ENCODE measurements around the gene FAM13A.

The FAM13A gene

GRCh38 chr4:88846206-88846790, 210.7 kb downstream of the FAM13A start:
- Histone ChIP-seq H3K27me3 (replicated peaks; ENCODE audit: insufficient read depth, low read length) (no peaks in the 10 kb centered on the region), H4K20me1 (ENCODE audit: insufficient read depth, low read length) (no peaks in the 10 kb centered on the region), H3K27ac (ENCODE audit: low read length) (no peak overlapping the region), H3K9me2 (replicated peaks; ENCODE audit: insufficient read depth, low read length) (no peaks in the 10 kb centered on the region), H3K4me1 (ENCODE audit: low read length) (no peaks in the 10 kb centered on the region), H3K4me2 (ENCODE audit: low read depth, low read length) (no peak overlapping the region), H3K4me3 (ENCODE audit: low read length) (no peak overlapping the region), H3K79me2 (ENCODE audit: low read length) (no peaks in the 10 kb centered on the region), H3F3A (ENCODE audit: insufficient read depth, low read length) (no peaks in the 10 kb centered on the region), H3K36me3 (replicated peaks; ENCODE audit: insufficient read depth, low read length) (no peaks in the 10 kb centered on the region), H3K9ac (ENCODE audit: low read length) (no peak overlapping the region), H2AFZ (ENCODE audit: low read length) (no peak overlapping the region), H3K9me3 (replicated peaks; ENCODE audit: insufficient read depth, low read length) (no peaks in the 10 kb centered on the region)
- DNase-seq: no peak
- no peak for TF ChIP-seq EZH2phosphoT487 (IDR thresholded peaks at IDR 0.05; ENCODE audit: low read length)
- TF ChIP-seq EZH2 (optimal IDR thresholded peaks at IDR 0.05; ENCODE audit: low read depth, low read length): no peak
- no peak for TF ChIP-seq CTCF (IDR thresholded peaks at IDR 0.05; ENCODE audit: low read length)

GRCh38 chr4:88843067-88843685, 213.8 kb downstream of the FAM13A start:
- Histone ChIP-seq H3K79me2 (ENCODE audit: low read length) (no peaks in the 10 kb centered on the region), H3K9me3 (replicated peaks; ENCODE audit: insufficient read depth, low read length) (no peaks in the 10 kb centered on the region), H3K9me2 (replicated peaks; ENCODE audit: insufficient read depth, low read length) (no peaks in the 10 kb centered on the region), H3K4me3 (ENCODE audit: low read length) (no peak overlapping the region), H2AFZ (ENCODE audit: low read length) (no peak overlapping the region), H3K36me3 (replicated peaks; ENCODE audit: insufficient read depth, low read length) (no peaks in the 10 kb centered on the region), H4K20me1 (ENCODE audit: insufficient read depth, low read length) (no peaks in the 10 kb centered on the region), H3K4me2 (ENCODE audit: low read depth, low read length) (no peak overlapping the region), H3F3A (ENCODE audit: insufficient read depth, low read length) (no peaks in the 10 kb centered on the region), H3K27me3 (replicated peaks; ENCODE audit: insufficient read depth, low read length) (no peaks in the 10 kb centered on the region), H3K9ac (ENCODE audit: low read length) (no peak overlapping the region), H3K27ac (ENCODE audit: low read length) (no peak overlapping the region), H3K4me1 (ENCODE audit: low read length) (no peaks in the 10 kb centered on the region)
- no peak for TF ChIP-seq CTCF (IDR thresholded peaks at IDR 0.05; ENCODE audit: low read length)
- no peak for TF ChIP-seq EZH2 (optimal IDR thresholded peaks at IDR 0.05; ENCODE audit: low read depth, low read length)
- no peak for TF ChIP-seq EZH2phosphoT487 (IDR thresholded peaks at IDR 0.05; ENCODE audit: low read length)
- no peak for DNase-seq

DNA sequence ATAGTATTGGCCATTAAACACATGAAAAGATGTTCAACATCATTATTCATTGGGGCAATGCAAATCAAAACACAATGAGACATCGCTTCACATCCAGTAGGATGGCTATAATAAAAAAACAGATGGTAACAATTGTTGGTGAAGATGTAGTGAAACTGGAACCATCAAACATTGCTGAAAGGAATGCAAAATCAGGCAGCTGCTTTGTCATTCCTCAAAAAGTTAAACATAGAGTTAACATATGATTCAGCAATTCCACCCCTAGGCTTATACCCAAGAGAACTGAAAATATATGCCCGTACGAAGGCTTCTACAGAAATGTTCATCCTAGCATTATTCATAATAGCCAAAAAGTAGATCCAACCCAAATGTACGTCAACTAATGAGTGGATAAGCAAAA, 215.3 kb downstream of the FAM13A start:
- H3K27ac ChIP-seq (ENCODE audit: low read length): no peak overlapping the region
- H3K79me2 ChIP-seq (ENCODE audit: low read length): no peaks in the 10 kb centered on the region
- H3K4me1 ChIP-seq (ENCODE audit: low read length): no peaks in the 10 kb centered on the region
- H3K4me2 ChIP-seq (ENCODE audit: low read depth, low read length): no peak overlapping the region
- no peaks in the 10 kb centered on the region for H3K9me2 ChIP-seq (replicated peaks; ENCODE audit: insufficient read depth, low read length)
- no peaks in the 10 kb centered on the region for H3K36me3 ChIP-seq (replicated peaks; ENCODE audit: insufficient read depth, low read length)
- H4K20me1 ChIP-seq (ENCODE audit: insufficient read depth, low read length): no peaks in the 10 kb centered on the region
- H3K9me3 ChIP-seq (replicated peaks; ENCODE audit: insufficient read depth, low read length): no peaks in the 10 kb centered on the region
- TF ChIP-seq EZH2 (optimal IDR thresholded peaks at IDR 0.05; ENCODE audit: low read depth, low read length) (no peak), EZH2phosphoT487 (IDR thresholded peaks at IDR 0.05; ENCODE audit: low read length) (no peak), CTCF (IDR thresholded peaks at IDR 0.05; ENCODE audit: low read length) (no peak)
- no peak overlapping the region for H2AFZ ChIP-seq (ENCODE audit: low read length)
- no peaks in the 10 kb centered on the region for H3F3A ChIP-seq (ENCODE audit: insufficient read depth, low read length)
- DNase-seq: no peak
- no peak overlapping the region for H3K4me3 ChIP-seq (ENCODE audit: low read length)
- H3K9ac ChIP-seq (ENCODE audit: low read length): no peak overlapping the region
- no peaks in the 10 kb centered on the region for H3K27me3 ChIP-seq (replicated peaks; ENCODE audit: insufficient read depth, low read length)

Measured in MM.1S (cell line).